HG02798 (cell line): ENCODE measurements around the gene VEGFD.
"Not testable (repeated sequence)": the region's sequence is repeated elsewhere in the genome, so short reads cannot be mapped to it uniquely, and the experiment has no call there.

Source experiments
- ATAC-seq: cut with Tn5 transposase; IDR thresholded peaks from one replicate; pipeline ENCODE4 v1.9.1; 2021; ENCODE audit warnings: mild to moderate bottlenecking; ENCODE audit not compliant: unreplicated experiment, poor library complexity

Gene VEGFD

GRCh38 chrX:15314472-15314871 is 69.7 kb downstream of the VEGFD start:
- no peak for ATAC-seq

GRCh38 chrX:15311119-15311518 is 73.1 kb downstream of the VEGFD start:
- ATAC-seq: no peak

- no peak for ATAC-seq
Observed at GRCh38 chrX:15310117-15310516, 74.1 kb downstream of the VEGFD start.

GRCh38 chrX:15305899-15306298 is 78.3 kb downstream of the VEGFD start:
- not testable (repeated sequence) for ATAC-seq

- peak; percentile 53 for ATAC-seq
Observed at GRCh38 chrX:15301924-15302323, 82.3 kb downstream of the VEGFD start.

GRCh38 chrX:15299941-15300851 is 84.0 kb downstream of the VEGFD start:
- no peak for ATAC-seq

GRCh38 chrX:15298780-15299179 is 85.4 kb downstream of the VEGFD start:
- no peak for ATAC-seq

- no peak for ATAC-seq
Observed at GRCh38 chrX:15298201-15298600, 86.0 kb downstream of the VEGFD start.
